HepG2 (cell line): Measurements from ENCODE around the gene TYROBP. TPM values are rescaled to one million over a fixed set of nuclear protein-coding genes. Genes with fewer than 3 reads are reported as not detected.

Experiments used
- ATF6 ChIP-seq: sonication (generic); formaldehyde crosslinking; conservative IDR thresholded peaks from 2 replicates; pipeline ENCODE4 v1.4.0; 2020; ENCODE audit warnings: missing genetic modification reagents
- ERF ChIP-seq: IDR thresholded peaks from 2 replicates; pipeline ENCODE4 v1.6.1; 2018; ENCODE audit warnings: missing biosample characterization, missing genetic modification reagents
- HDAC2 ChIP-seq: sonication (generic); formaldehyde crosslinking; IDR thresholded peaks from 2 replicates; pipeline ENCODE4 v1.4.0; 2020; ENCODE audit warnings: missing genetic modification reagents
- HHEX ChIP-seq: IDR thresholded peaks from 2 replicates; pipeline ENCODE4 v1.6.1; 2016; ENCODE audit warnings: control low read depth
- KLF9 ChIP-seq: IDR thresholded peaks from 2 replicates; pipeline ENCODE4 v1.6.1; 2016; ENCODE audit warnings: low read depth
- MAFF ChIP-seq: IDR thresholded peaks from 2 replicates; pipeline ENCODE4 v1.6.1; 2011; ENCODE audit warnings: low read depth, low read length, improper control_type of control experiment
- MAZ ChIP-seq, 2 experiments: sonication (generic) in 1 of 2; formaldehyde crosslinking in 1 of 2; IDR thresholded peaks; 2 replicates each; pipeline versions ENCODE4 v1.5.0 to v1.6.1; 2012 to 2020; ENCODE audit warnings: low read depth in 2 of 2, mild to moderate bottlenecking in 2 of 2, borderline replicate concordance in 1 of 2, improper control_type of control experiment in 1 of 2, low read length in 1 of 2, missing genetic modification reagents in 1 of 2, moderate library complexity in 1 of 2
- PRDM10 ChIP-seq: sonication (generic); formaldehyde crosslinking; IDR thresholded peaks from 2 replicates; pipeline ENCODE4 v1.4.0; 2020; ENCODE audit warnings: low read depth, missing genetic modification reagents
- RFX3 ChIP-seq: IDR thresholded peaks from 2 replicates; pipeline ENCODE4 v1.6.1; 2016; ENCODE audit warnings: missing biosample characterization, missing genetic modification reagents
- U2AF1 ChIP-seq: fragments of 200-400 bp; formaldehyde crosslinking; optimal IDR thresholded peaks from 2 replicates; pipeline ENCODE3; 2017; ENCODE audit warnings: mild to moderate bottlenecking, low read depth, low read length
- U2AF2 ChIP-seq: fragments of 200-400 bp; formaldehyde crosslinking; IDR thresholded peaks from 2 replicates; pipeline ENCODE4 v1.6.1; 2017; ENCODE audit warnings: low read depth, mild to moderate bottlenecking, low read length
- ZBTB7A ChIP-seq: sonication (generic); formaldehyde crosslinking; IDR thresholded peaks from 2 replicates; pipeline ENCODE4 v1.8.0; 2022; ENCODE audit warnings: mild to moderate bottlenecking, missing genetic modification reagents
- ZFX ChIP-seq: sonication (generic); formaldehyde crosslinking; IDR thresholded peaks from 2 replicates; pipeline ENCODE4 v1.4.0; 2020; ENCODE audit warnings: mild to moderate bottlenecking, low read depth, missing genetic modification reagents, moderate library complexity
- ZNF281 ChIP-seq: sonication (generic); formaldehyde crosslinking; IDR thresholded peaks from 2 replicates; pipeline ENCODE4 v1.4.0; 2020; ENCODE audit warnings: missing genetic modification reagents, borderline replicate concordance
- ZNF382 ChIP-seq: sonication (generic); formaldehyde crosslinking; IDR thresholded peaks from 2 replicates; pipeline ENCODE4 v1.5.0; 2020; ENCODE audit warnings: missing genetic modification reagents, mild to moderate bottlenecking, borderline replicate concordance
- ZNF513 ChIP-seq: sonication (generic); formaldehyde crosslinking; conservative IDR thresholded peaks from 2 replicates; pipeline ENCODE4 v1.5.0; 2020; ENCODE audit warnings: missing genetic modification reagents
- ZNF7 ChIP-seq: IDR thresholded peaks from 2 replicates; pipeline ENCODE4 v1.6.1; 2016; ENCODE audit warnings: missing biosample characterization, missing genetic modification reagents
- ZNF737 ChIP-seq: sonication (generic); formaldehyde crosslinking; IDR thresholded peaks from 2 replicates; pipeline ENCODE4 v1.5.0; 2020; ENCODE audit warnings: missing genetic modification reagents, mild to moderate bottlenecking, borderline replicate concordance
- ZNF766 ChIP-seq: sonication (generic); formaldehyde crosslinking; IDR thresholded peaks from 2 replicates; pipeline ENCODE4 v1.5.0; 2020; ENCODE audit warnings: missing genetic modification reagents, borderline replicate concordance
- ZNF768 ChIP-seq: sonication (generic); formaldehyde crosslinking; IDR thresholded peaks from 2 replicates; pipeline ENCODE4 v1.4.0; 2020; ENCODE audit warnings: missing genetic modification reagents
- polyA plus RNA-seq, 8 experiments: library from polyadenylated mRNA; depleted of rRNA in 3 of 8; stranded (reverse) in 7 of 8; unstranded in 1 of 8; fragments of >200 nt; fragmentation: Illumina TruSeq in 4 of 8; extraction: Trizol in 4 of 8; gene quantifications; 2 replicates each; pipeline versions ENCODE4 v1.2.1 to v1.2.3, GENCODE V29; 2011 to 2016; ENCODE audit warnings: low read depth in 4 of 8, missing spikeins in 1 of 8, mixed read lengths in 1 of 8; ENCODE audit not compliant: insufficient read depth in 1 of 8
- total RNA-seq, 5 experiments: library from RNA; depleted of rRNA; stranded (reverse); fragments of >200 nt; fragmentation: Illumina TruSeq; extraction: Trizol; gene quantifications; 2 replicates each; pipeline ENCODE4 v1.2.3, GENCODE V29; 2016; ENCODE audit warnings: low read depth in 1 of 5

The TYROBP gene
- total and polyA plus RNA-seq, 2 of the 13 experiments (the other 11 are each of a cell fraction or from before 2014, with no cell fraction given): not detected

- no peak for TF ChIP-seq ZNF382 (CRISPR knock-in tag)
- TF ChIP-seq PRDM10 (CRISPR knock-in tag): 0 out of 2 replicates have a peak, but pooled peaks have one; percentile 20
- TF ChIP-seq MAFF: no peak
- TF ChIP-seq ZNF737: no peak
- TF ChIP-seq U2AF2: no peak
- no peak for TF ChIP-seq ZBTB7A (CRISPR knock-in tag)
- TF ChIP-seq MAZ (IDR thresholded peaks at IDR 0.05; ENCODE audit: borderline replicate concordance, low read depth, low read length): peak; percentile 81
- peak; percentile 70; the same call in 1 of the 2 replicates for TF ChIP-seq MAZ (CRISPR knock-in tag; IDR thresholded peaks at IDR 0.05; ENCODE audit: low read depth)
- TF ChIP-seq ZFX (CRISPR knock-in tag): no peak; the same call in 1 of the 2 replicates
- TF ChIP-seq RFX3 (CRISPR knock-in tag): no peak
- no peak for TF ChIP-seq ZNF513 (CRISPR knock-in tag)
- TF ChIP-seq ZNF281 (CRISPR knock-in tag): peak; percentile 74; the same call in 1 of the 2 replicates
- TF ChIP-seq KLF9 (CRISPR knock-in tag): no peak
- TF ChIP-seq ATF6 (CRISPR knock-in tag): no peak
- TF ChIP-seq HDAC2: no peak; the same call in 1 of the 2 replicates
- no peak for TF ChIP-seq ZNF7
- TF ChIP-seq U2AF1: no peak
- no peak for TF ChIP-seq ZNF766 (CRISPR knock-in tag)
- TF ChIP-seq HHEX: no peak
- TF ChIP-seq ERF: no peak; the same call in 1 of the 2 replicates
- no peak for TF ChIP-seq ZNF768 (CRISPR knock-in tag)
Observed at GRCh38 chr19:35899547-35900214, 8.4 kb downstream of the TYROBP start (continued).
